Pancreas (tissue), 10 donors: ENCODE results near the gene COX4I1. TPM values are rescaled to one million over a fixed set of nuclear protein-coding genes. Genes with fewer than 3 reads are reported as not detected.
"Not testable (repeated sequence)": the region's sequence is repeated elsewhere in the genome, so short reads cannot be mapped to it uniquely, and the experiment has no call there.

Source experiments
- ATAC-seq, 4 donors: fragments of 200-7000 bp; cut with Tn5 transposase; one replicate each; pipeline versions ENCODE4 v1.8.0 to v1.9.1; 2020; ENCODE audit warnings: mild to moderate bottlenecking in 4 of 4, moderate library complexity in 4 of 4
- DNase-seq, 6 donors: peaks; one replicate each; pipeline ENCODE4 v3.0.0-alpha.2; 2020
- FAIRE-seq: peaks from 2 replicates; lab custom pipeline; 2012; peaks lifted over from hg19 to GRCh38; lab: Jason Lieb, UNC
- H3K27ac ChIP-seq, 4 donors: fragments of 200-600 bp; sonication (generic); 1 replicate in 3 of 4; 2 replicates in 1 of 4; pipeline versions ENCODE4 v1.5.0 to v1.8.0; 2020
- H3K27me3 ChIP-seq, 4 donors: fragments of 200-600 bp; one replicate each; pipeline ENCODE4 v1.8.0; 2021
- H3K36me3 ChIP-seq, 3 donors: fragments of 200-600 bp; sonication (generic) in 1 of 3; one replicate each; pipeline versions ENCODE4 v1.5.0 to v1.8.0; 2020 to 2021
- H3K4me1 ChIP-seq, 3 donors: fragments of 200-600 bp; one replicate each; pipeline ENCODE4 v1.8.0; 2021
- H3K4me3 ChIP-seq, 4 donors: fragments of 200-600 bp; sonication (generic) in 2 of 4; one replicate each; pipeline versions ENCODE4 v1.5.0 to v1.8.0; 2020 to 2021
- H3K9me3 ChIP-seq, 4 donors: fragments of 200-600 bp; one replicate each; pipeline ENCODE4 v1.8.0; 2021
- CTCF ChIP-seq, 4 donors: fragments of 200-600 bp; sonication (generic) in 3 of 4; IDR thresholded peaks; one replicate each; pipeline versions ENCODE4 v1.5.0 to v1.8.0; 2021; ENCODE audit warnings: antibody characterized with exemption in 4 of 4
- WGBS, 2 donors: extraction: QIAGEN DNeasy Blood & Tissue Kit; methylation state at CpG; one replicate each; pipeline ENCODE4 v1.1.7; 2013; 5-methylcytosine and 5-hydroxymethylcytosine counted together
- intact Hi-C, 3 donors: fragments of 100-400 bp; cut with DNase I; formaldehyde crosslinking; loops; one replicate each; pipeline versions ENCODE4 v1.11.1 to v1.14.2; 2022
- polyA plus RNA-seq, 2 donors: library from polyadenylated mRNA; stranded (reverse); fragments of 200-250 nt; gene quantifications; one replicate each; pipeline ENCODE4 v1.2.3, GENCODE V29; 2013
- total RNA-seq, 6 donors: library from RNA; stranded (reverse); fragmentation: NEBNext Ultra II Directional in 4 of 6; extraction: Animal tissue kit (Norgen Biotek cat#: 25700) in 4 of 6; gene quantifications; one replicate each; pipeline versions ENCODE4 v1.2.1 to v1.2.4, GENCODE V29; 2021 to 2023
- donor health status: healthy with polysubstance abuse.
- donor health status: DM: no; HTN: no; CAD: no; lungs with moderate emphysema.
- donor health status: DM: no; HTN: no; CAD: no.
- donor health status: control.
- donor health status: control.
- donor health status: Bipolar disorder and iron deficiency.
- donor health status: DM: yes; HTN: yes; CAD: no.
- donor health status: DM: no; HTN: no; CAD: no.
- donor health status: DM: no; HTN: no; CAD: no.
- donor health status: DM: yes; HTN: yes; CAD: no.

Gene COX4I1
- total and polyA plus RNA-seq, 8 donors: 198 to 510 (median 260) TPM

DNA sequence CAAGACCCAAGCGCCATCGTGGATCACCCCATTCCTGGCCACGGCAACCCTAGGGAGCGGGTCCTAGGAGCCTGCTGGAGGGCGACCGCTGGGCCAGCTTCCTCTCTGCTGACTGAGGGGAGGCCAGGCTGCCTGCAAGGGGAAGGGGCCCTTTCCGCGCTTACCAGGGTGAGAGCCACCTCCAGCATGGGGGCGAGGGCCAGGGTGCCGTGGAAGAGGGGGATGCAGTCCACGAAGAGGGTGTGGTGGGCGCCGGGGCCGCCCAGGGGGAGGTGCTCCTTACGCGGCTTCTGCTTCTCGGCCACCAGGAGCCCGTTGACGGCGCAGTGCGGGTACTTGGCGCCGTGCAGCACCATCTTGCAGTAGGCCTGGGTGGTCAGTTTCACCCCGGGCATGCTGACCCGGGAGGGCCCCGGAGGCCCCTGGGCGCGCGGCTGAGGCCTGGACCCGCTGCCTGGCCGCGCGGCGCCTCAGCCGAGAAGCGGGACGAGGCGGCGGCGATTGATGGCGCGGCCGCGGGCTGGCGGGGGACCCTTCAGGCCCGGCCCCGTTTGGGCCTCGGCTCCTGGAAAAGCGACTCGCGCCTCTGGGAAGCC is 496 bp upstream of the COX4I1 start:
- intact Hi-C loops: no loop called here
- no peaks in the 10 kb centered on the region for H3K27me3 ChIP-seq
- ATAC-seq: peak; percentile 14 to 40 (median 24)
- 0 to 1% methylated on average over 43 to 51 of the region's 51 CpGs for WGBS, 2 donors
- no peaks in the 10 kb centered on the region for H3K9me3 ChIP-seq
- H3K27ac ChIP-seq: peak overlapping the region in 2 of 4 donors; percentile 72 to 86
- H3K4me1 ChIP-seq: peaks cover 8 to 21% (median 18%) of the 10 kb centered on the region in 3 donors
- peaks cover 0 to 25% (median 2%) of the 10 kb centered on the region in 3 donors for H3K36me3 ChIP-seq
- TF ChIP-seq CTCF (IDR thresholded peaks at IDR 0.05): no peak
- DNase-seq: peak in 5 of 6 donors; percentile 26 to 81 (median 48)
- FAIRE-seq: no peak
- peak overlapping the region; percentile 79 to 99 (median 88) for H3K4me3 ChIP-seq

- whole genome bisulfite sequencing, 2 donors: 3 to 4% methylated on average over 9 of the region's 9 CpGs
- no peaks in the 10 kb centered on the region for H3K27me3 ChIP-seq
- H3K36me3 ChIP-seq: peaks cover 0 to 35% (median 12%) of the 10 kb centered on the region in 3 donors
- H3K9me3 ChIP-seq: no peaks in the 10 kb centered on the region
- H3K4me3 ChIP-seq: peak overlapping the region; percentile 79 to 99 (median 88)
- H3K4me1 ChIP-seq: peaks cover 8 to 21% (median 18%) of the 10 kb centered on the region in 3 donors
- ATAC-seq: peak in 2 of 4 donors; percentile 1 to 4
- DNase-seq: no peak
- H3K27ac ChIP-seq: peak overlapping the region; percentile 72 to 86 (median 78)
- no peak for TF ChIP-seq CTCF (IDR thresholded peaks at IDR 0.05)
- intact Hi-C loops: no loop called here
- no peak for FAIRE-seq
These were observed 800 bp downstream of the COX4I1 start for GRCh38 chr16:85800321-85800669.

GRCh38 chr16:85803570-85803969 is 4.1 kb downstream of the COX4I1 start:
- Histone ChIP-seq H3K4me1 (peaks cover 8 to 12% (median 10%) of the 10 kb centered on the region in 3 donors), H3K36me3 (peaks cover 0 to 47% (median 22%) of the 10 kb centered on the region in 3 donors), H3K27me3 (no peaks in the 10 kb centered on the region), H3K4me3 (no peak overlapping the region), H3K27ac (no peak overlapping the region), H3K9me3 (no peaks in the 10 kb centered on the region)
- 73 to 74% methylated on average over 14 of the region's 14 CpGs for WGBS, 2 donors
- intact Hi-C loops: no loop called here
- DNase-seq: peak in 1 of 6 donors; percentile 15
- no peak for FAIRE-seq
- no peak for ATAC-seq
- no peak for TF ChIP-seq CTCF (IDR thresholded peaks at IDR 0.05)

DNA sequence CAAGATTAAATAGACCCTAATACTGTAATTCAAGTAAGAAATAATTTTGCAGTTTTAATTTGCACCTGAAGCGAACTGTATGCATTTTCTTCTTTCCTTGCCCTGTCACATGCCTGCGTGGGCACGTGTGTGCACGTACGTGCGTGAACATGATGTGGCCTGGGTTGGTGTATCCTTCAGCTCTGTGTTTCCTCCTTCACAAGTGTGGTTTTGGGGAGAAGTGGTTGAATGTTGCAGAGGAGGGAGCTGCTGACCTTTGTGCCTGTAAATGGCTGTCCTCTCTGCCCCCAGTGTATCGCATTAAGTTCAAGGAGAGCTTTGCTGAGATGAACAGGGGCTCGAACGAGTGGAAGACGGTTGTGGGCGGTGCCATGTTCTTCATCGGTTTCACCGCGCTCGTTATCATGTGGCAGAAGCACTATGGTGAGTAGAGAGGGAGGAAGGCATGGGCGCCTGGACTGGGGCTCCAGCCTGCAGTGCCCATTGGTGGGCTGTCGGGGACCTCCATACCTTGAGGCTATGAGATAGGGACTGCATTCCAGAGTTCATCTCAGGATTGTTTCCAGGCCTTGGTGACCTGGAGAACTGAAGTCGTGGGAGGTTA is 6.0 kb downstream of the COX4I1 start:
- intact Hi-C loops: no loop called here
- H3K27ac ChIP-seq: no peak overlapping the region
- no peak for TF ChIP-seq CTCF (IDR thresholded peaks at IDR 0.05)
- H3K36me3 ChIP-seq: peaks cover 0 to 47% (median 22%) of the 10 kb centered on the region in 3 donors
- H3K9me3 ChIP-seq: no peaks in the 10 kb centered on the region
- no peak overlapping the region for H3K4me3 ChIP-seq
- FAIRE-seq: no peak
- 81 to 83% methylated on average over 18 of the region's 18 CpGs for WGBS, 2 donors
- DNase-seq: peak in 2 of 6 donors; percentile 20 to 38
- H3K27me3 ChIP-seq: no peaks in the 10 kb centered on the region
- no peak for ATAC-seq
- peaks cover 5 to 10% (median 7%) of the 10 kb centered on the region in 3 donors for H3K4me1 ChIP-seq

- intact Hi-C loops: no loop called here
- Histone ChIP-seq H3K4me3 (no peak overlapping the region), H3K27ac (no peak overlapping the region), H3K4me1 (peaks cover 0 to under 1% (median 0%) of the 10 kb centered on the region in 3 donors), H3K27me3 (no peaks in the 10 kb centered on the region), H3K36me3 (peaks cover 0 to 46% (median 22%) of the 10 kb centered on the region in 3 donors), H3K9me3 (no peaks in the 10 kb centered on the region)
- no peak for ATAC-seq
- TF ChIP-seq CTCF (IDR thresholded peaks at IDR 0.05): no peak
- DNase-seq: peak in 2 of 6 donors; percentile 9 to 15
- no peak for FAIRE-seq
- WGBS, 2 donors: 93 to 95% methylated on average over 11 of the region's 11 CpGs
These were observed 7.0 kb downstream of the COX4I1 start for GRCh38 chr16:85806539-85806938.

DNA sequence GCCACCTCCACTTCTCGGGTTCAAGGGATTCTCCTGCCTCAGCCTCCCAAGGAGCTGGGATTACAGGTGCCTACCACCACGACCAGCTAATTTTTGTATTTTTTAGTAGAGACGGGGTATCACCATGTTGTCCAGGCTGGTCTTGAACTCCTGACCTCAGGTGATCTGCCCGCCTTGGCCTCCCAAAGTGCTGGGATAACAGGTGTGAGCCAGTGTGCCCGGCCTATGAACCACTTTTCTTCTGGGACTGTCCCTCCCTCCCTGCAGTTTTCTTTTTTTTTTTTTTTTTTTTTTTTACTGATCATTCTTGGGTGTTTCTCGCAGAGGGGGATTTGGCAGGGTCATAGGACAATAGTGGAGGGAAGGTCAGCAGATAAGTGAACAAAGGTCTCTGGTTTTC is 7.8 kb downstream of the COX4I1 start:
- peak in 1 of 6 donors; percentile 13 for DNase-seq
- FAIRE-seq, H3K4me1 ChIP-seq, intact Hi-C loops, H3K4me3 ChIP-seq, H3K27me3 ChIP-seq, ATAC-seq, H3K9me3 ChIP-seq, H3K27ac ChIP-seq: not testable (repeated sequence)
- H3K36me3 ChIP-seq: peaks cover 0 to 38% (median 22%) of the 10 kb centered on the region in 3 donors
- WGBS, 2 donors: 86 to 87% methylated on average over 5 to 6 of the region's 6 CpGs

DNA sequence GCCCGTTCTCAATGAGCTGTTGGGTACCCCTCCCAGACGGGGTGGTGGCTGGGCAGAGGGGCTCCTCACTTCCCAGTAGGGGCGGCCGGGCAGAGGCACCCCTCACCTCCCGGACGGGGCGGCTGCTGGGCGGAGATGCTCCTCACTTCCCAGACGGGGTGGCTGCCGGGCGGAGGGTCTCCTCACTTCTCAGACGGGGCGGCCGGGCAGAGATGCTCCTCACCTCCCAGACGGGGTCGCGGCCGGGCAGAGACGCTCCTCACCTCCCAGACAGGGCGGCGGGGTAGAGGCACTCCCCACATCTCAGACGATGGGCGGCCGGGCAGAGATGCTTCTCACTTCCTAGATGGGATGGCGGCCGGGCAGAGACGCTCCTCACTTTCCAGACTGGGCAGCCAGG is 8.6 kb downstream of the COX4I1 start:
- H3K27ac ChIP-seq, ATAC-seq, H3K4me1 ChIP-seq, FAIRE-seq, intact Hi-C loops, H3K27me3 ChIP-seq, H3K4me3 ChIP-seq, H3K9me3 ChIP-seq: not testable (repeated sequence)
- WGBS, 2 donors: 89 to 95% methylated on average over 1 to 19 of the region's 27 CpGs
- DNase-seq: peak in 1 of 6 donors; percentile 20
- H3K36me3 ChIP-seq: peaks cover 0 to 30% (median 22%) of the 10 kb centered on the region in 3 donors
